SU-DHL-6 (cell line): ENCODE results near the gene SFXN1.

Experiments used
- H2AFZ ChIP-seq: fragments of 200-600 bp; sonication (generic); 2 replicates; pipeline ENCODE4 v1.6.1; 2014; ENCODE audit warnings: low read depth, mild to moderate bottlenecking, moderate library complexity, mixed read lengths, antibody characterized with exemption, low read length; ENCODE audit not compliant: severe bottlenecking
- H3F3A ChIP-seq: fragments of 200-600 bp; shearing (Covaris generic); 2 replicates; pipeline ENCODE4 v1.6.0; 2016; ENCODE audit warnings: antibody characterized with exemption, mild to moderate bottlenecking; ENCODE audit not compliant: insufficient read depth
- H3K27ac ChIP-seq: fragments of 200-600 bp; sonication (generic); 2 replicates; pipeline ENCODE4 v1.5.1; 2016; ENCODE audit warnings: low read depth, mild to moderate bottlenecking, low read length, moderate library complexity, mixed read lengths
- H3K27me3 ChIP-seq: fragments of 200-600 bp; sonication (generic), shearing (Covaris generic); 2 replicates; pipeline ENCODE4 v1.6.0; 2014; ENCODE audit warnings: mild to moderate bottlenecking, low read length
- H3K36me3 ChIP-seq: fragments of 200-600 bp; sonication (generic); 2 replicates; pipeline ENCODE4 v1.6.1; 2014; ENCODE audit warnings: mild to moderate bottlenecking, low read length, mixed read lengths
- H3K4me2 ChIP-seq: fragments of 300-600, 200-600 bp; shearing (Covaris generic), sonication (generic); 2 replicates; pipeline ENCODE4 v1.6.0; 2014; ENCODE audit warnings: low read length, low read depth, mild to moderate bottlenecking; ENCODE audit not compliant: poor library complexity, severe bottlenecking
- H3K4me3 ChIP-seq: fragments of 200-600 bp; sonication (generic); 2 replicates; pipeline ENCODE4 v1.5.1; 2014; ENCODE audit warnings: antibody characterized with exemption, low read length, mild to moderate bottlenecking, mixed read lengths; ENCODE audit not compliant: insufficient read depth, poor library complexity, severe bottlenecking
- H3K79me2 ChIP-seq: fragments of 200-600 bp; sonication (generic); 2 replicates; pipeline ENCODE4 v1.6.1; 2014; ENCODE audit warnings: mild to moderate bottlenecking, low read length, moderate library complexity; ENCODE audit not compliant: insufficient read depth
- H3K9ac ChIP-seq: fragments of 200-600 bp; sonication (generic); 2 replicates; pipeline ENCODE4 v1.7.0; 2014; ENCODE audit warnings: mild to moderate bottlenecking, low read length
- H3K9me2 ChIP-seq: fragments of 200-600 bp; sonication (generic); replicated peaks from 2 replicates; pipeline ENCODE4 v1.6.1; 2014; ENCODE audit warnings: low read length; ENCODE audit not compliant: insufficient read depth
- H3K9me3 ChIP-seq: fragments of 200-600 bp; sonication (generic); 2 replicates; pipeline ENCODE4 v1.6.1; 2014; ENCODE audit warnings: low read length, mixed read lengths; ENCODE audit not compliant: insufficient read depth
- H4K20me1 ChIP-seq: fragments of 200-600 bp; sonication (generic); 2 replicates; pipeline ENCODE4 v1.6.1; 2014; ENCODE audit warnings: low read depth, mild to moderate bottlenecking, antibody characterized with exemption, low read length, moderate library complexity, mixed read lengths
- CTCF ChIP-seq: fragments of 200-600 bp; sonication (generic); IDR thresholded peaks from one replicate; pipeline ENCODE4 v1.5.1; 2017; ENCODE audit warnings: antibody characterized with exemption, mild to moderate bottlenecking, low read length, moderate library complexity; ENCODE audit not compliant: insufficient read depth, poor library complexity, severe bottlenecking
- EZH2phosphoT487 ChIP-seq: fragments of 200-600 bp; sonication (generic), shearing (Covaris generic); conservative IDR thresholded peaks from 2 replicates; pipeline ENCODE4 v1.6.1; 2018; ENCODE audit warnings: mild to moderate bottlenecking, antibody characterized with exemption, low read length, moderate library complexity, mixed read lengths

Gene SFXN1

DNA sequence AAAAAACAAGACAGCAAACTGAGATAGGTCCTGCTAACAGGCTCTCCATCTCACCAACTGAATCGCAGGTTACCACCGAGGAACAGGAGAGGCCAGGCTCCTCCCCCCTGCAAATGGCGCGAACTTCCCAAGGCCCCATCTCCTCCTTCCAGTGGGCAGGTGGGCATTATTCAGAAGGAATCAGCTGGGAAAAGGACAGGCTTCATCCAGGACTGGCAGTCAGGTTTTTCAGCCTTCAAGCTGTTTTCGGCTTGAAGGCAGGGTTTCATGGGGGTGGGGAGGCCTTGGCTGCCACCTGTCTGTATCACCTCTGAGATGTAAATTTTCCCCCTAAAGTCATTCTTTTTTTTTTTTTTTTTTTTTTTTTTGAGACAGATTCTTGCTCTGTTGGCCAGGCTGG lies 79.4 kb downstream of the SFXN1 start:
- TF ChIP-seq EZH2phosphoT487, result no peak
- TF ChIP-seq CTCF, result no peak
- Histone ChIP-seq H4K20me1 (no peaks in the 10 kb centered on the region), H3K9me2 (no peaks in the 10 kb centered on the region), H3K9me3 (no peaks in the 10 kb centered on the region), H3K4me3 (no peak overlapping the region), H3F3A (no peaks in the 10 kb centered on the region), H3K79me2 (no peaks in the 10 kb centered on the region), H2AFZ (no peak overlapping the region), H3K4me2 (no peak overlapping the region), H3K36me3 (no peaks in the 10 kb centered on the region), H3K9ac (no peak overlapping the region), H3K27ac (no peak overlapping the region), H3K27me3 (no peaks in the 10 kb centered on the region)

- Histone ChIP-seq H3K9me3 (no peaks in the 10 kb centered on the region), H3K4me3 (no peak overlapping the region), H2AFZ (no peak overlapping the region), H3K79me2 (no peaks in the 10 kb centered on the region), H3K4me2 (no peak overlapping the region), H3K9me2 (no peaks in the 10 kb centered on the region), H3K9ac (no peak overlapping the region), H3F3A (no peaks in the 10 kb centered on the region), H3K36me3 (no peaks in the 10 kb centered on the region), H3K27me3 (no peaks in the 10 kb centered on the region), H4K20me1 (no peaks in the 10 kb centered on the region), H3K27ac (no peak overlapping the region)
- TF ChIP-seq CTCF (no peak), EZH2phosphoT487 (no peak)
These were observed 80.6 kb downstream of the SFXN1 start for GRCh38 chr5:175558801-175559480.

DNA sequence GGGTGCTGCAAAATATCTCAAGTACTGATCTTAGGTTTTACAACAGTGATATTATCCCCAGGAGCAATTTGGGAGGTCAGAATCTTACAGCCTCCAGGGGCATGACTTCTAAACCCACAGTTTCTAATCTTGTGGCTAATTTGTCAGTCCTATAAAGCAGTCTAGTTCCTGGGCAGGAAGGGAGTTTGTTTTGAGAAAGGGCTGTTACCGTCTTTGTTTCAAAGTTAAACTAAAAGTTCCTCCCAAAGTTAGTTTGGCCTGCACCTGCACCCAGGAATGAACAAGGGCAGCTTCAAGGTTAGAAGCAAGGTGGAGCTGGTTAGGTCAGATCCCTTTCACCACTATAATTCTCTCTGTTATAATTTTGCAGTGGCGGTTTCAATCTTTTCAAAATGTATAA lies 81.7 kb downstream of the SFXN1 start:
- Histone ChIP-seq H3K9ac (no peak overlapping the region), H3F3A (no peaks in the 10 kb centered on the region), H3K9me2 (no peaks in the 10 kb centered on the region), H3K9me3 (no peaks in the 10 kb centered on the region), H3K4me2 (no peak overlapping the region), H2AFZ (no peak overlapping the region), H3K27ac (no peak overlapping the region), H3K36me3 (no peaks in the 10 kb centered on the region), H3K4me3 (no peak overlapping the region), H4K20me1 (no peaks in the 10 kb centered on the region), H3K79me2 (no peaks in the 10 kb centered on the region), H3K27me3 (no peaks in the 10 kb centered on the region)
- TF ChIP-seq EZH2phosphoT487 (no peak), CTCF (no peak)
